Measurements from ENCODE around the gene CENPW.

CENPW gene

GRCh38 chr6:126372626-126373025 is 32.7 kb downstream of the CENPW start:
- no peak overlapping the region for H3K4me3 ChIP-seq (ENCODE audit: low read depth, low read length)

- H3K4me3 ChIP-seq (ENCODE audit: low read depth, low read length), result no peak overlapping the region
These were observed 33.4 kb downstream of the CENPW start for GRCh38 chr6:126373344-126373743.

- H3K4me3 ChIP-seq (ENCODE audit: low read depth, low read length), result no peak overlapping the region
These were observed 34.5 kb downstream of the CENPW start for GRCh38 chr6:126374372-126374771.

GRCh38 chr6:126376682-126377081 is 36.8 kb downstream of the CENPW start:
- no peak overlapping the region for H3K4me3 ChIP-seq (ENCODE audit: low read depth, low read length)

- H3K4me3 ChIP-seq (ENCODE audit: low read depth, low read length), result no peak overlapping the region
These were observed 37.8 kb downstream of the CENPW start for GRCh38 chr6:126377594-126378153.

- H3K4me3 ChIP-seq (ENCODE audit: low read depth, low read length), result no peak overlapping the region
These were observed 40.2 kb downstream of the CENPW start for GRCh38 chr6:126380072-126380583.

GRCh38 chr6:126381498-126381897 is 41.6 kb downstream of the CENPW start:
- no peak overlapping the region for H3K4me3 ChIP-seq (ENCODE audit: low read depth, low read length)

- H3K4me3 ChIP-seq (ENCODE audit: low read depth, low read length), result no peak overlapping the region
These were observed 43.3 kb downstream of the CENPW start for GRCh38 chr6:126383203-126383602.

GRCh38 chr6:126385536-126385935 is 45.6 kb downstream of the CENPW start:
- H3K4me3 ChIP-seq (ENCODE audit: low read depth, low read length), result no peak overlapping the region

- no peak overlapping the region for H3K4me3 ChIP-seq (ENCODE audit: low read depth, low read length)
These were observed 48.2 kb downstream of the CENPW start for GRCh38 chr6:126388104-126388598.

GRCh38 chr6:126396131-126396530 is 56.2 kb downstream of the CENPW start:
- no peak overlapping the region for H3K4me3 ChIP-seq (ENCODE audit: low read depth, low read length)
